ENCODE results near the gene UBE4B. TPM values are rescaled to one million over a fixed set of nuclear protein-coding genes. Genes with fewer than 3 reads are reported as not detected.
"Not testable (repeated sequence)": the region's sequence is repeated elsewhere in the genome, so short reads cannot be mapped to it uniquely, and the experiment has no call there.

UBE4B gene
- total RNA-seq, 1 donor from 2014 or later, result 41.8 TPM

- DNase-seq (ENCODE audit: low spot score), result peak; percentile 88
Observed at GRCh38 chr1:10210841-10211804, 178.4 kb downstream of the UBE4B start.

- DNase-seq (ENCODE audit: low spot score), result no peak
Observed at GRCh38 chr1:10211805-10212410, 179.2 kb downstream of the UBE4B start.

GRCh38 chr1:10212476-10212875 is 179.7 kb downstream of the UBE4B start:
- no peak for DNase-seq (ENCODE audit: low spot score)

- no peak for DNase-seq (ENCODE audit: low spot score)
Observed at GRCh38 chr1:10213186-10213705, 180.5 kb downstream of the UBE4B start.

- no peak for DNase-seq (ENCODE audit: low spot score)
Observed at GRCh38 chr1:10216090-10216749, 183.5 kb downstream of the UBE4B start.

GRCh38 chr1:10217748-10218441 is 185.1 kb downstream of the UBE4B start:
- DNase-seq (ENCODE audit: low spot score), result no peak

GRCh38 chr1:10220200-10220599 is 187.4 kb downstream of the UBE4B start:
- DNase-seq (ENCODE audit: low spot score), result no peak

- not testable (repeated sequence) for DNase-seq (ENCODE audit: low spot score)
Observed at GRCh38 chr1:10220657-10221056, 187.9 kb downstream of the UBE4B start.

GRCh38 chr1:10225573-10225972 is 192.8 kb downstream of the UBE4B start:
- no peak for DNase-seq (ENCODE audit: low spot score)

GRCh38 chr1:10228528-10228927 is 195.8 kb downstream of the UBE4B start:
- no peak for DNase-seq (ENCODE audit: low spot score)

GRCh38 chr1:10229903-10230302 is 197.1 kb downstream of the UBE4B start:
- no peak for DNase-seq (ENCODE audit: low spot score)

Other genes starting within 250 kb of the UBE4B start
- gene CLSTN1, start 209.0 kb upstream of the UBE4B start, total RNA-seq, result 75.0 TPM
- gene CTNNBIP1, start 122.7 kb upstream of the UBE4B start, total RNA-seq, result 28.4 TPM
- gene LZIC, start 89.6 kb upstream of the UBE4B start, total RNA-seq, result 27.5 TPM
- gene NMNAT1, start 89.5 kb upstream of the UBE4B start, total RNA-seq, result 12.6 TPM
- gene RBP7, start 35.7 kb upstream of the UBE4B start, total RNA-seq, result 8.5 TPM
- 37.2 TPM for gene KIF1B, start 177.6 kb downstream of the UBE4B start, total RNA-seq